ENCODE results near the gene KIF3A.

Gene KIF3A

GRCh38 chr5:132681476-132681831, 55.9 kb downstream of the KIF3A start:
- H3K9ac ChIP-seq (ENCODE audit: low read length in 5 of 5), result no peak overlapping the region
- H3K36me3 ChIP-seq (ENCODE audit: control insufficient read depth in 5 of 5, insufficient read depth in 5 of 5, low read length in 5 of 5), result no peaks in the 10 kb centered on the region
- no peaks in the 10 kb centered on the region for H3K9me3 ChIP-seq (ENCODE audit: control insufficient read depth in 5 of 5, low read length in 5 of 5)
- H3K4me1 ChIP-seq (ENCODE audit: control insufficient read depth in 5 of 5, insufficient read depth in 5 of 5, low read length in 5 of 5), result peaks cover 0 to 11% (median 6%) of the 10 kb centered on the region in 5 donors
- H3K4me3 ChIP-seq (ENCODE audit: low read depth in 1 of 5, low read length in 5 of 5), result no peak overlapping the region
- no peak overlapping the region for H3K27ac ChIP-seq (ENCODE audit: low read depth, low read length)
- H3K27me3 ChIP-seq (ENCODE audit: control insufficient read depth in 5 of 5, insufficient read depth in 4 of 5, low read length in 5 of 5), result no peaks in the 10 kb centered on the region

GRCh38 chr5:132680780-132681475, 56.4 kb downstream of the KIF3A start:
- Histone ChIP-seq H3K27me3 (ENCODE audit: control insufficient read depth in 5 of 5, insufficient read depth in 4 of 5, low read length in 5 of 5) (no peaks in the 10 kb centered on the region), H3K9ac (ENCODE audit: low read length in 5 of 5) (no peak overlapping the region), H3K4me1 (ENCODE audit: control insufficient read depth in 5 of 5, insufficient read depth in 5 of 5, low read length in 5 of 5) (peaks cover 0 to 11% (median 6%) of the 10 kb centered on the region in 5 donors), H3K9me3 (ENCODE audit: control insufficient read depth in 5 of 5, low read length in 5 of 5) (no peaks in the 10 kb centered on the region), H3K27ac (ENCODE audit: low read depth, low read length) (no peak overlapping the region), H3K36me3 (ENCODE audit: control insufficient read depth in 5 of 5, insufficient read depth in 5 of 5, low read length in 5 of 5) (no peaks in the 10 kb centered on the region), H3K4me3 (ENCODE audit: low read depth in 1 of 5, low read length in 5 of 5) (no peak overlapping the region)

GRCh38 chr5:132679717-132680380, 57.5 kb downstream of the KIF3A start:
- Histone ChIP-seq H3K9me3 (ENCODE audit: control insufficient read depth in 5 of 5, low read length in 5 of 5) (no peaks in the 10 kb centered on the region), H3K36me3 (ENCODE audit: control insufficient read depth in 5 of 5, insufficient read depth in 5 of 5, low read length in 5 of 5) (no peaks in the 10 kb centered on the region), H3K9ac (ENCODE audit: low read length in 5 of 5) (no peak overlapping the region), H3K4me1 (ENCODE audit: control insufficient read depth in 5 of 5, insufficient read depth in 5 of 5, low read length in 5 of 5) (peaks cover 0 to 14% (median 8%) of the 10 kb centered on the region in 5 donors), H3K27me3 (ENCODE audit: control insufficient read depth in 5 of 5, insufficient read depth in 4 of 5, low read length in 5 of 5) (no peaks in the 10 kb centered on the region), H3K27ac (ENCODE audit: low read depth, low read length) (no peak overlapping the region), H3K4me3 (ENCODE audit: low read depth in 1 of 5, low read length in 5 of 5) (no peak overlapping the region)

GRCh38 chr5:132679166-132679565, 58.2 kb downstream of the KIF3A start:
- no peaks in the 10 kb centered on the region for H3K36me3 ChIP-seq (ENCODE audit: control insufficient read depth in 5 of 5, insufficient read depth in 5 of 5, low read length in 5 of 5)
- H3K9me3 ChIP-seq (ENCODE audit: control insufficient read depth in 5 of 5, low read length in 5 of 5), result no peaks in the 10 kb centered on the region
- no peaks in the 10 kb centered on the region for H3K27me3 ChIP-seq (ENCODE audit: control insufficient read depth in 5 of 5, insufficient read depth in 4 of 5, low read length in 5 of 5)
- H3K9ac ChIP-seq (ENCODE audit: low read length in 5 of 5), result no peak overlapping the region
- no peak overlapping the region for H3K4me3 ChIP-seq (ENCODE audit: low read depth in 1 of 5, low read length in 5 of 5)
- peaks cover 0 to 19% (median 12%) of the 10 kb centered on the region in 5 donors for H3K4me1 ChIP-seq (ENCODE audit: control insufficient read depth in 5 of 5, insufficient read depth in 5 of 5, low read length in 5 of 5)
- no peak overlapping the region for H3K27ac ChIP-seq (ENCODE audit: low read depth, low read length)

- no peaks in the 10 kb centered on the region for H3K36me3 ChIP-seq (ENCODE audit: control insufficient read depth in 5 of 5, insufficient read depth in 5 of 5, low read length in 5 of 5)
- H3K4me3 ChIP-seq (ENCODE audit: low read depth in 1 of 5, low read length in 5 of 5), result no peak overlapping the region
- H3K4me1 ChIP-seq (ENCODE audit: control insufficient read depth in 5 of 5, insufficient read depth in 5 of 5, low read length in 5 of 5), result peaks cover 0 to 22% (median 12%) of the 10 kb centered on the region in 5 donors
- H3K27me3 ChIP-seq (ENCODE audit: control insufficient read depth in 5 of 5, insufficient read depth in 4 of 5, low read length in 5 of 5), result no peaks in the 10 kb centered on the region
- no peak overlapping the region for H3K9ac ChIP-seq (ENCODE audit: low read length in 5 of 5)
- no peak overlapping the region for H3K27ac ChIP-seq (ENCODE audit: low read depth, low read length)
- H3K9me3 ChIP-seq (ENCODE audit: control insufficient read depth in 5 of 5, low read length in 5 of 5), result no peaks in the 10 kb centered on the region
These were observed 58.6 kb downstream of the KIF3A start for GRCh38 chr5:132678735-132679134.

GRCh38 chr5:132677682-132678400, 59.5 kb downstream of the KIF3A start:
- H3K27me3 ChIP-seq (ENCODE audit: control insufficient read depth in 5 of 5, insufficient read depth in 4 of 5, low read length in 5 of 5), result no peaks in the 10 kb centered on the region
- no peaks in the 10 kb centered on the region for H3K36me3 ChIP-seq (ENCODE audit: control insufficient read depth in 5 of 5, insufficient read depth in 5 of 5, low read length in 5 of 5)
- H3K4me3 ChIP-seq (ENCODE audit: low read depth in 1 of 5, low read length in 5 of 5), result no peak overlapping the region
- H3K9me3 ChIP-seq (ENCODE audit: control insufficient read depth in 5 of 5, low read length in 5 of 5), result no peaks in the 10 kb centered on the region
- no peak overlapping the region for H3K27ac ChIP-seq (ENCODE audit: low read depth, low read length)
- H3K4me1 ChIP-seq (ENCODE audit: control insufficient read depth in 5 of 5, insufficient read depth in 5 of 5, low read length in 5 of 5), result peaks cover 0 to 22% (median 12%) of the 10 kb centered on the region in 5 donors
- no peak overlapping the region for H3K9ac ChIP-seq (ENCODE audit: low read length in 5 of 5)

GRCh38 chr5:132677191-132677590, 60.2 kb downstream of the KIF3A start:
- no peaks in the 10 kb centered on the region for H3K27me3 ChIP-seq (ENCODE audit: control insufficient read depth in 5 of 5, insufficient read depth in 4 of 5, low read length in 5 of 5)
- H3K4me1 ChIP-seq (ENCODE audit: control insufficient read depth in 5 of 5, insufficient read depth in 5 of 5, low read length in 5 of 5), result peaks cover 0 to 22% (median 12%) of the 10 kb centered on the region in 5 donors
- no peak overlapping the region for H3K27ac ChIP-seq (ENCODE audit: low read depth, low read length)
- H3K4me3 ChIP-seq (ENCODE audit: low read depth in 1 of 5, low read length in 5 of 5), result no peak overlapping the region
- no peak overlapping the region for H3K9ac ChIP-seq (ENCODE audit: low read length in 5 of 5)
- H3K36me3 ChIP-seq (ENCODE audit: control insufficient read depth in 5 of 5, insufficient read depth in 5 of 5, low read length in 5 of 5), result no peaks in the 10 kb centered on the region
- H3K9me3 ChIP-seq (ENCODE audit: control insufficient read depth in 5 of 5, low read length in 5 of 5), result no peaks in the 10 kb centered on the region

- Histone ChIP-seq H3K9ac (ENCODE audit: low read length in 5 of 5) (no peak overlapping the region), H3K4me3 (ENCODE audit: low read depth in 1 of 5, low read length in 5 of 5) (no peak overlapping the region), H3K27ac (ENCODE audit: low read depth, low read length) (no peak overlapping the region), H3K4me1 (ENCODE audit: control insufficient read depth in 5 of 5, insufficient read depth in 5 of 5, low read length in 5 of 5) (peaks cover 0 to 22% (median 12%) of the 10 kb centered on the region in 5 donors), H3K36me3 (ENCODE audit: control insufficient read depth in 5 of 5, insufficient read depth in 5 of 5, low read length in 5 of 5) (no peaks in the 10 kb centered on the region), H3K27me3 (ENCODE audit: control insufficient read depth in 5 of 5, insufficient read depth in 4 of 5, low read length in 5 of 5) (no peaks in the 10 kb centered on the region), H3K9me3 (ENCODE audit: control insufficient read depth in 5 of 5, low read length in 5 of 5) (no peaks in the 10 kb centered on the region)
These were observed 61.2 kb downstream of the KIF3A start for GRCh38 chr5:132675936-132676689.

- H3K9me3 ChIP-seq (ENCODE audit: control insufficient read depth in 5 of 5, low read length in 5 of 5), result no peaks in the 10 kb centered on the region
- H3K27ac ChIP-seq (ENCODE audit: low read depth, low read length), result no peak overlapping the region
- H3K27me3 ChIP-seq (ENCODE audit: control insufficient read depth in 5 of 5, insufficient read depth in 4 of 5, low read length in 5 of 5), result no peaks in the 10 kb centered on the region
- no peaks in the 10 kb centered on the region for H3K36me3 ChIP-seq (ENCODE audit: control insufficient read depth in 5 of 5, insufficient read depth in 5 of 5, low read length in 5 of 5)
- H3K4me3 ChIP-seq (ENCODE audit: low read depth in 1 of 5, low read length in 5 of 5), result no peak overlapping the region
- H3K4me1 ChIP-seq (ENCODE audit: control insufficient read depth in 5 of 5, insufficient read depth in 5 of 5, low read length in 5 of 5), result peaks cover 0 to 22% (median 12%) of the 10 kb centered on the region in 5 donors
- H3K9ac ChIP-seq (ENCODE audit: low read length in 5 of 5), result peak overlapping the region in 1 of 5 donors; percentile 14
These were observed 62.5 kb downstream of the KIF3A start for GRCh38 chr5:132674671-132675506.
